Measurements from ENCODE around the gene C7orf57.
A peak's percentile ranks its signal among the peaks of the same experiment; 100 is the strongest.

C7orf57 gene

GRCh38 chr7:48108959-48109847 lies 73.9 kb downstream of the C7orf57 start:
- Histone ChIP-seq H4K20me1 (ENCODE audit: insufficient read depth) (no peaks in the 10 kb centered on the region), H3K4me2 (no peak overlapping the region), H3K9ac (no peak overlapping the region), H3K36me3 (ENCODE audit: insufficient read depth) (no peaks in the 10 kb centered on the region), H3K4me3 (IDR thresholded peaks at IDR 0.05; ENCODE audit: insufficient read depth, low read depth, low read length) (no peak overlapping the region), H3K79me2 (ENCODE audit: insufficient read depth, low read depth) (no peaks in the 10 kb centered on the region), H3K4me1 (ENCODE audit: low read depth, poor library complexity, severe bottlenecking) (peaks cover 8% of the 10 kb centered on the region), H3K27ac (no peak overlapping the region), H3K27me3 (ENCODE audit: insufficient read depth, low read depth) (no peaks in the 10 kb centered on the region), H2AFZ (ENCODE audit: low read depth) (no peak overlapping the region)
- TF ChIP-seq, protein P1, sequence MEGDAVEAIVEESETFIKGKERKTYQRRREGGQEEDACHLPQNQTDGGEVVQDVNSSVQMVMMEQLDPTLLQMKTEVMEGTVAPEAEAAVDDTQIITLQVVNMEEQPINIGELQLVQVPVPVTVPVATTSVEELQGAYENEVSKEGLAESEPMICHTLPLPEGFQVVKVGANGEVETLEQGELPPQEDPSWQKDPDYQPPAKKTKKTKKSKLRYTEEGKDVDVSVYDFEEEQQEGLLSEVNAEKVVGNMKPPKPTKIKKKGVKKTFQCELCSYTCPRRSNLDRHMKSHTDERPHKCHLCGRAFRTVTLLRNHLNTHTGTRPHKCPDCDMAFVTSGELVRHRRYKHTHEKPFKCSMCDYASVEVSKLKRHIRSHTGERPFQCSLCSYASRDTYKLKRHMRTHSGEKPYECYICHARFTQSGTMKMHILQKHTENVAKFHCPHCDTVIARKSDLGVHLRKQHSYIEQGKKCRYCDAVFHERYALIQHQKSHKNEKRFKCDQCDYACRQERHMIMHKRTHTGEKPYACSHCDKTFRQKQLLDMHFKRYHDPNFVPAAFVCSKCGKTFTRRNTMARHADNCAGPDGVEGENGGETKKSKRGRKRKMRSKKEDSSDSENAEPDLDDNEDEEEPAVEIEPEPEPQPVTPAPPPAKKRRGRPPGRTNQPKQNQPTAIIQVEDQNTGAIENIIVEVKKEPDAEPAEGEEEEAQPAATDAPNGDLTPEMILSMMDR (conservative IDR thresholded peaks at IDR 0.05; ENCODE audit: low read depth, low read length), result no peak

GRCh38 chr7:48109848-48110663 lies 74.7 kb downstream of the C7orf57 start:
- no peaks in the 10 kb centered on the region for H3K27me3 ChIP-seq (ENCODE audit: insufficient read depth, low read depth)
- H3K4me3 ChIP-seq (IDR thresholded peaks at IDR 0.05; ENCODE audit: insufficient read depth, low read depth, low read length), result no peak overlapping the region
- no peaks in the 10 kb centered on the region for H3K36me3 ChIP-seq (ENCODE audit: insufficient read depth)
- peaks cover 8% of the 10 kb centered on the region for H3K4me1 ChIP-seq (ENCODE audit: low read depth, poor library complexity, severe bottlenecking)
- H3K4me2 ChIP-seq, result no peak overlapping the region
- no peak overlapping the region for H3K27ac ChIP-seq
- TF ChIP-seq, protein P1 (conservative IDR thresholded peaks at IDR 0.05; ENCODE audit: low read depth, low read length), result peak; percentile 99
- 0 out of 2 replicates have a peak overlapping the region, but pooled peaks have one; percentile 16 for H2AFZ ChIP-seq (ENCODE audit: low read depth)
- no peaks in the 10 kb centered on the region for H3K79me2 ChIP-seq (ENCODE audit: insufficient read depth, low read depth)
- no peak overlapping the region for H3K9ac ChIP-seq
- H4K20me1 ChIP-seq (ENCODE audit: insufficient read depth), result no peaks in the 10 kb centered on the region

DNA sequence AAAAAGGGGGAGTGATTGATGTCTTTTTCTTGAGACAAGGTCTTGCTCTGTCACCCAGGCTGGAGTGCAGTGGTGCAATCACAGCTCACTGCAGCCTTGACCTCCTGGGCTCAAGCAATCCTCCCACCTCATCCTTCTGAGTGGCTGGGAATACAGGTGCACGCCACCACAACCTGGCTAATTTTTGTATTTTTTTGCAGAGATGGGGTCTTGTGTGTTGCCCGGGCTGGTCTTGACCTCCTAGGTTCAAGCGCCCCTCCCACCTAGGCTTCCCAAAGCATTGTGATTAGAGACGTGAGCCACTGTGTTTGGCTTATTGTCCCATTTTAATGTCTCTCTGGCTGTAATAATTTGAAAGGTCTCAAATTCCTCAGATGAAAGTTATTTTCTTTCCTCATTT lies 75.5 kb downstream of the C7orf57 start:
- TF ChIP-seq, protein P1 (conservative IDR thresholded peaks at IDR 0.05; ENCODE audit: low read depth, low read length), result no peak
- no peaks in the 10 kb centered on the region for H4K20me1 ChIP-seq (ENCODE audit: insufficient read depth)
- no peak overlapping the region for H2AFZ ChIP-seq (ENCODE audit: low read depth)
- H3K79me2 ChIP-seq (ENCODE audit: insufficient read depth, low read depth), result no peaks in the 10 kb centered on the region
- no peak overlapping the region for H3K4me2 ChIP-seq
- no peak overlapping the region for H3K27ac ChIP-seq
- H3K9ac ChIP-seq, result no peak overlapping the region
- peaks cover 8% of the 10 kb centered on the region for H3K4me1 ChIP-seq (ENCODE audit: low read depth, poor library complexity, severe bottlenecking)
- no peaks in the 10 kb centered on the region for H3K36me3 ChIP-seq (ENCODE audit: insufficient read depth)
- H3K27me3 ChIP-seq (ENCODE audit: insufficient read depth, low read depth), result no peaks in the 10 kb centered on the region
- H3K4me3 ChIP-seq (IDR thresholded peaks at IDR 0.05; ENCODE audit: insufficient read depth, low read depth, low read length), result no peak overlapping the region
